ENCODE data around the gene CCND3.

The CCND3 gene

GRCh38 chr6:41941280-41942066, at the start of gene CCND3:
Gene CCND3 (minus strand): TSS chr6:41941808. CDS start chr6:41941649, 159 bp downstream.
- DNase-seq (ENCODE audit: low spot score) = peak; percentile 87

GRCh38 chr6:41986339-41986738, 44.7 kb upstream of the CCND3 start:
- no peak for DNase-seq (ENCODE audit: low spot score)

- no peak for DNase-seq (ENCODE audit: low spot score)
These were observed 43.0 kb upstream of the CCND3 start for GRCh38 chr6:41984623-41985022.

GRCh38 chr6:41976794-41977484, 35.3 kb upstream of the CCND3 start:
- no peak for DNase-seq (ENCODE audit: low spot score)

GRCh38 chr6:41975276-41975675, 33.7 kb upstream of the CCND3 start:
- DNase-seq (ENCODE audit: low spot score) = no peak

- no peak for DNase-seq (ENCODE audit: low spot score)
These were observed 32.7 kb upstream of the CCND3 start for GRCh38 chr6:41974281-41974825.

GRCh38 chr6:41972826-41973225, 31.2 kb upstream of the CCND3 start:
- DNase-seq (ENCODE audit: low spot score) = no peak

GRCh38 chr6:41970436-41970846, 28.8 kb upstream of the CCND3 start:
- no peak for DNase-seq (ENCODE audit: low spot score)

- DNase-seq (ENCODE audit: low spot score) = no peak
These were observed 26.0 kb upstream of the CCND3 start for GRCh38 chr6:41967312-41968287.

GRCh38 chr6:41966961-41967311, 25.3 kb upstream of the CCND3 start:
- peak; percentile 47 for DNase-seq (ENCODE audit: low spot score)

GRCh38 chr6:41966214-41966920, 24.8 kb upstream of the CCND3 start:
- no peak for DNase-seq (ENCODE audit: low spot score)

- peak; percentile 79 for DNase-seq (ENCODE audit: low spot score)
These were observed 24.0 kb upstream of the CCND3 start for GRCh38 chr6:41965429-41966213.

- DNase-seq (ENCODE audit: low spot score) = no peak
These were observed 22.7 kb upstream of the CCND3 start for GRCh38 chr6:41964201-41964887.

GRCh38 chr6:41963371-41963770, 21.8 kb upstream of the CCND3 start:
- no peak for DNase-seq (ENCODE audit: low spot score)

GRCh38 chr6:41960028-41960427, 18.4 kb upstream of the CCND3 start:
- DNase-seq (ENCODE audit: low spot score) = no peak

- DNase-seq (ENCODE audit: low spot score) = no peak
These were observed 16.6 kb upstream of the CCND3 start for GRCh38 chr6:41958022-41958856.

GRCh38 chr6:41957117-41957516, 15.5 kb upstream of the CCND3 start:
- DNase-seq (ENCODE audit: low spot score) = no peak

GRCh38 chr6:41955412-41955811, 13.8 kb upstream of the CCND3 start:
- no peak for DNase-seq (ENCODE audit: low spot score)

- DNase-seq (ENCODE audit: low spot score) = no peak
These were observed 13.1 kb upstream of the CCND3 start for GRCh38 chr6:41954668-41955067.
